Measurements from ENCODE around the gene SAC3D1.
A peak's percentile ranks its signal among the peaks of the same experiment; 100 is the strongest.

The SAC3D1 gene

DNA sequence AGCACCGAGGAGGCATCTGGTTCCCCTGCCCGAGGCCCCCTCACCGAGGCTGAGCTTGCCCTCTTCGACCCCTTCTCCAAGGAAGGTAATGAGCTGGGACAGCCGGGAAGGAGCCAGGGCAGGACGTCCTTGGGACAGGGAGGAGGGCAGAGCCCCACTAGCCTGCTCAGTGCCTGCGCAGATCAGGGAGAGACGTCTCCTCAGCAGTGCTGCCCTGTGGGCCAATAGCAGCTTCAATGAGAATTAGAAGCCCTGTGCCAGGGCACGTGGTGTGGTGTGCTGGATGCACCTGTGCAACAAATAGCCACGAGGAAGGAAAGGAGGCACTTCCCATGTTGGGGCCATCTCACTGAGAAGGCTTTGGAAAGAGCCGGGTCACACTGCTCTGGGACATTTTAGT lies 5.4 kb upstream of the SAC3D1 start:
- Mint-ChIP-seq H3K27ac (no peak overlapping the region), H3K4me3 (no peak overlapping the region), H3K27me3 (no peaks in the 10 kb centered on the region), H3K4me1 (ENCODE audit: low read depth in 2 of 2) (no peaks in the 10 kb centered on the region), H3K9me3 (no peaks in the 10 kb centered on the region), H3K36me3 (ENCODE audit: insufficient read depth) (peaks cover 12% of the 10 kb centered on the region)
- DNase-seq (no peak), ATAC-seq (replicated peaks) (no peak)

DNA sequence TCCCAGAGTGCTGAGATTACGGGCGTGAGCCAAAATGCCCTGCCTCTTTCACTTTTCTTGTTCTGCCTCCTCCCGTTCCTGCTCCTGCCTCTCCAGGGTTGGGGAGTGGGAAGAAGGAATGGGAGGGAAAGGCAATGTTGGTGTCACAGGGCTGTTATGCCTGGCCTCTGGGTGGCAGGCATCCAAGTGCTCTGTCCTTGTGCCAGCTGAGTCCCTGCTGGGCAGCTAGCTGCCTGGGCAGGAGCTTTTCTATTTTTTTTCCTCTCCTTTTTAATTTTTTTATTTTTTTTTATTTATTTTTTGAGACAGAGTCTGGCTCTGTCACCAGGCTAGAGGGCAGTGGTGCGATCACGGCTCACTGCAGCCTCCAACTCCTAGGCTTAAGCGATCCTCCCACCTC lies 4.1 kb upstream of the SAC3D1 start:
- no peaks in the 10 kb centered on the region for H3K27me3 Mint-ChIP-seq
- DNase-seq (no peak), ATAC-seq (replicated peaks) (no peak)
- no peak overlapping the region for H3K27ac Mint-ChIP-seq
- H3K36me3 Mint-ChIP-seq (ENCODE audit: insufficient read depth), result peaks cover 12% of the 10 kb centered on the region
- no peak overlapping the region for H3K4me3 Mint-ChIP-seq
- no peaks in the 10 kb centered on the region for H3K4me1 Mint-ChIP-seq (ENCODE audit: low read depth in 2 of 2)
- no peaks in the 10 kb centered on the region for H3K9me3 Mint-ChIP-seq

DNA sequence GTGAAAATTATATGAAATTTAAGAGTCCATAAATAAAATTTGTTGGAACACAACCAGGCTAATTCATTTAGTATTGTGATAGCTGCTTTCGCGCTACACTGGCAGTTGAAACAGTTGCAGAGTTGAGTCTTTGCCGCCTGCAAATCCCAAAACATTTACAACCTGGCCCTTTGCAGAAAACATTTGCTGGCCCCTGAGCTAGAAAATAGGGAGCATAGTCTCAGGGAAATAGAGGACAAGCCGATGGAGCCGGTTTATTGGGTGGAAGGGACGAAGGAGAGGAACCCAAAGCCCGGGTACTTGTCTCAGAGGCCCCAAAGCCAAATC lies 527 bp upstream of the SAC3D1 start:
- peaks cover 4 to 5% of the 10 kb centered on the region in 2 donors for H3K4me1 Mint-ChIP-seq (ENCODE audit: low read depth in 2 of 2)
- ATAC-seq (replicated peaks) (no peak), DNase-seq (no peak)
- peaks cover 7% of the 10 kb centered on the region for H3K36me3 Mint-ChIP-seq (ENCODE audit: insufficient read depth)
- peak overlapping the region; percentile 62 to 79 for H3K27ac Mint-ChIP-seq
- peak overlapping the region; percentile 88 to 89 for H3K4me3 Mint-ChIP-seq
- no peaks in the 10 kb centered on the region for H3K9me3 Mint-ChIP-seq
- H3K27me3 Mint-ChIP-seq, result no peaks in the 10 kb centered on the region

DNA sequence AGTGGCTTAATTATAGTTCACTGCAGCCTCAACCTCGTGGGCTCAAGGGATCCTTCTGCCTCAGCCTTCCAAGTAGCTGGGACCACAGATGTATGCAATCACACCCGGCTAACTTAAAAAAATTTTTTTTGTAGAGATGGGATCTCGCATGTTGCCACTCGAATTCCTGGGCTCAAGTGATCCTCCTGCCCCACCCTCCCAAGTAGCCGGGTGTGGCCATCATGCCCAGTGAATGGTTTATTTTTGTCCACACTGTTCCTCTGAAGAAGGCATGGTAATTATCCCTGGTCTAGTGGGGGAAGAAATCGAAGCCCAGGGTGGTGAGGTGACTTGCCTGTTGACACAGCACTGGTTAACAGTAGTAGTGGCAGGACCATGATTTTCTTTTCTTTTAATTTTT lies 1.9 kb downstream of the SAC3D1 start:
- H3K27ac Mint-ChIP-seq, result no peak overlapping the region
- H3K4me3 Mint-ChIP-seq, result peak overlapping the region; percentile 79 to 88
- no peak for DNase-seq

DNA sequence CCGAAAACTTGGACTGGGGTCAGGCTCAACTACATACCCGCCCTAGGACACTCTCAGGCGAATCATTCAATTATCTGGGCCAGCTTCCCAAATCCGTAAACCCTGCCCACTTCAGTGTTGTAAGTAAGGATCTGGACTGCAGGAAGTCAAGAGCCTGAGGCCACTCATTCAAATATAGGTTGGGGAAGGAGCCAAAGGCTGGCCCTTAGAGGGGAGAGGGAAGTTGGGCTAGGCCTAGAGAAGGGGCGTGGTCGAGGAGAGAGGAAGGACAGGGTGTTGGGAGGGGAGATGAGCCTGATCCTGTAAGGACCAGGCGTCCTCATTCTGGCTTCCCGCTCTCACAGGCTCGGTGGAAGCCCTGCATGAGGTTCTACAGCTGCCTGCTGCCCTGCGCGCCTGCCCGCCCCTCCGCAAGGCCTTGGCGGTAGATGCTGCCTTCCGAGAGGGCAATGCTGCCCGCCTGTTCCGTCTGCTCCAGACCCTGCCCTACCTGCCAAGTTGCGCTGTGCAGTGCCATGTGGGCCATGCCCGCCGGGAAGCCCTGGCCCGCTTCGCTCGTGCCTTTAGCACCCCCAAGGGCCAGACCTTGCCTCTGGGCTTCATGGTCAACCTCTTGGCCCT lies 3.0 kb downstream of the SAC3D1 start:
- DNase-seq, result no peak
- Mint-ChIP-seq H3K27me3 (no peaks in the 10 kb centered on the region), H3K4me1 (ENCODE audit: low read depth in 2 of 2) (peaks cover 7 to 10% of the 10 kb centered on the region in 2 donors), H3K36me3 (ENCODE audit: insufficient read depth) (peaks cover 2% of the 10 kb centered on the region), H3K9me3 (no peaks in the 10 kb centered on the region), H3K4me3 (no peak overlapping the region), H3K27ac (no peak overlapping the region)
- no peak for ATAC-seq (replicated peaks)

More for the DNA sequence above, 1.9 kb downstream of the SAC3D1 start:
- Mint-ChIP-seq H3K4me1 (ENCODE audit: low read depth in 2 of 2) (peaks cover 7 to 10% of the 10 kb centered on the region in 2 donors), H3K9me3 (no peaks in the 10 kb centered on the region), H3K27me3 (no peaks in the 10 kb centered on the region), H3K36me3 (ENCODE audit: insufficient read depth) (peaks cover 6% of the 10 kb centered on the region)
- no peak for ATAC-seq (replicated peaks)

DNA sequence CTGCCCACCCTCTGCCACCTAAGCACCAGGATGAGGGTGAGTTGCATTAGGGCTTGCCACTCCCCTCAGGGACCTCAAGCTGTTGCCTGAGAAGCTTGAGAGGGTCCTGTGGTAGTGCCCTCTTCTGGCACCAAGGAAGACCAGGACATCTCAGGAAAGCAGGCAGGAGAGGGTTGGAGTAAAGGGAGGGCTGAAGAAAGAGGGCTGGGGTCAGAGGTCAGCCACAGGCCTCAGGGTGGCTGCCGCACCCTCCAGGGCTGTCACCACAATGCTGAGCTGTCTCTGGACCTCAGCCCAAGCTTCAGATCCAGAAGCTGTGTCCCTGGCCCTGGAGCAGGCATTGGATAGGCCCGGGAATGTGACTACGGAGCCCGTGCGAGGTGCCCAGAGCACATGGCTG lies 4.1 kb downstream of the SAC3D1 start:
- peaks cover 2% of the 10 kb centered on the region for H3K36me3 Mint-ChIP-seq (ENCODE audit: insufficient read depth)

DNA sequence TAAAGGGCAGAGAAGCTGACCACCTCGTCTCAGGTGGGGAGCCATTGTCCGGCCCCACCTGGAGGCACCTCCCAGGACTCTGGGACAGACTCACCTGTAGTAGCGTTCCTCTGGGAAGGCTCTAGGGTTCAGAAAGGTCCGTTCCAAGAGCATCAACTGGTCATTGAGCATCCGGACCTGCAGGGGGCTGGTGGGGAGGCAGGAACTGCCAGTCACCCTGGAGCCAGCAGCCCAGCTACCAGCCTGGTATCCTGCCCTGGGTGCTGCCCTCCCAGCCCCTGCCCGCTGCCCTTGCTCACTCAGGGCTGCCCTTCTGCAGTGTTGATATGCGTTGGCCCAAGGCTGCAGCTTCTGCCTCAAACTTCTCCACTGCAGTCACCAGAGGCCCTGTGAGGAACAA lies 4.7 kb downstream of the SAC3D1 start:
- no peak overlapping the region for H3K27ac Mint-ChIP-seq
- no peaks in the 10 kb centered on the region for H3K27me3 Mint-ChIP-seq
- no peaks in the 10 kb centered on the region for H3K9me3 Mint-ChIP-seq
- peaks cover 2% of the 10 kb centered on the region for H3K36me3 Mint-ChIP-seq (ENCODE audit: insufficient read depth)
- DNase-seq, result no peak
- H3K4me1 Mint-ChIP-seq (ENCODE audit: low read depth in 2 of 2), result peaks cover 7 to 10% of the 10 kb centered on the region in 2 donors
- no peak overlapping the region for H3K4me3 Mint-ChIP-seq
- ATAC-seq (replicated peaks), result no peak

More for the DNA sequence above, 4.1 kb downstream of the SAC3D1 start:
- Mint-ChIP-seq H3K4me1 (ENCODE audit: low read depth in 2 of 2) (peaks cover 7 to 10% of the 10 kb centered on the region in 2 donors), H3K4me3 (no peak overlapping the region), H3K27ac (no peak overlapping the region), H3K27me3 (no peaks in the 10 kb centered on the region), H3K9me3 (no peaks in the 10 kb centered on the region)
- ATAC-seq (replicated peaks), result no peak
- no peak for DNase-seq

DNA sequence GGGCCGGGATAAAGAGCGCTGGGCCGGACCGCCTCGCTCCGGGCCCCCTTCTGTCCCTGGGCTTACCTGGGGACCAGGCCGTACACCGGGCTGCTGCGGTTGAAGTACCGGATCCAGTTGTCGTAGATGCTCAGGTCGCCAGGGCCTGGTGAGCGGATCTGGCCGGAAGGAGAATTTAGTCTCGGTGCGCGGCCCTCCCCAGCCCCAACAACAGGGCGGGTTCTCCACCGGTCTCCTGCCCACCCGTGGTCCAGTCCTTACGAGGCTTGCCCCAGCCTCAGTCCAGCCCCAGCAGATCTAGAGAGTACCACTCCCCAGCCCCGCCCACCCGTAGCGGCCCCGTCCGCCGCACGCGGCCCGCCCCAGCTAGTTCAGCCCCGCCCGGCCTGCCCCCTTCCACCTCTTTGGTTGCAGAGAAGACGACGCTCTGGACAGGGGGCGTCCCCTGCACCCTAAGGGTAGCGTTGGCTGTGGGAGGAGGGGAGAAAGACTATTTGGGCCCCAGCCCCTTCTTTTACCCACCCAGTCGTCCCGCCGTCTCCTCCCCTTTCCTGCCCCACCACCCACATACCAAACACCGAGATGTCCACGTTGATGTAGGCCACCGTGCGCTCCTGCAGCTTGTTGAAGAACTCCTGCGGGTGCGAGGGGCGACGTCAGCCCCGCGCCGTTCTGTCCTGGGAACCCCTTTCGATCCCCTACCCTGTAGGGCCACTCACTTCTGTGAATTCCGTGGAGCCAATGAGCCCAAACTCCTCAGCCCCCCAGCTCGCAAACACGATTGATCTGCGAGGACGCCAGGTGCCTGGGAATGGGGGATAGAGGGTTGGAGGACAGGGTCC lies 6.8 kb downstream of the SAC3D1 start:
- H3K27me3 Mint-ChIP-seq, result peaks cover 0 to 5% of the 10 kb centered on the region in 2 donors

DNA sequence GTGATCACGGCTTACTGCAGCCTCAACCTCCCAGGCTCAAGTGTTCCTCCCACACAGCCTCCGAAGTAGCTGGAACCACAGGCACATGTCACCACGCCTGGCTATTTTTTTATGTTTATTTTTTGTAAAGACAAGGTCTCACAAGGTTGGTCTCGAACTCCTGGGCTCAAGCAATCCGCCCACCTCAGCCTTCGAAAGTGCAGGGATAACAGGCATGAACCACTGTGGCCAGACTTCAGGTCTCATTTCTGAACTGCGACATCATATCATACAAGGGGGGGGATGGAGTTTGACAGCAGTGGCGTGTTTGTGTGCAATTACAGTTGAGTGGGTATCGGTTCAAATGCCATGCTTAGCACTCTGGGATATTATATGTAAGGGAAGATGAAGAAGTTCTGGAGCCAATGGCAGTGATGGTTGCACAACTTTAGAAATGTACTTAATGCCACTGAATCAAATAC lies 10.4 kb downstream of the SAC3D1 start:
- peak overlapping the region in 1 of 2 donors; percentile 21 for H3K4me3 Mint-ChIP-seq
- ATAC-seq (replicated peaks) (no peak), DNase-seq (no peak)
- peaks cover 12 to 18% of the 10 kb centered on the region in 2 donors for H3K4me1 Mint-ChIP-seq (ENCODE audit: low read depth in 2 of 2)
- no peak overlapping the region for H3K27ac Mint-ChIP-seq
- peaks cover 0 to 6% of the 10 kb centered on the region in 2 donors for H3K27me3 Mint-ChIP-seq
- peaks cover 1% of the 10 kb centered on the region for H3K36me3 Mint-ChIP-seq (ENCODE audit: insufficient read depth)
- no peaks in the 10 kb centered on the region for H3K9me3 Mint-ChIP-seq

More for the DNA sequence above, 6.8 kb downstream of the SAC3D1 start:
- H3K36me3 Mint-ChIP-seq (ENCODE audit: insufficient read depth), result peaks cover 2% of the 10 kb centered on the region
- H3K4me3 Mint-ChIP-seq, result peak overlapping the region; percentile 64 to 76
- peaks cover 6 to 7% of the 10 kb centered on the region in 2 donors for H3K4me1 Mint-ChIP-seq (ENCODE audit: low read depth in 2 of 2)
- DNase-seq (no peak), ATAC-seq (replicated peaks) (peak; percentile 44)
- H3K27ac Mint-ChIP-seq, result peak overlapping the region; percentile 6 to 66
- H3K9me3 Mint-ChIP-seq, result no peaks in the 10 kb centered on the region

DNA sequence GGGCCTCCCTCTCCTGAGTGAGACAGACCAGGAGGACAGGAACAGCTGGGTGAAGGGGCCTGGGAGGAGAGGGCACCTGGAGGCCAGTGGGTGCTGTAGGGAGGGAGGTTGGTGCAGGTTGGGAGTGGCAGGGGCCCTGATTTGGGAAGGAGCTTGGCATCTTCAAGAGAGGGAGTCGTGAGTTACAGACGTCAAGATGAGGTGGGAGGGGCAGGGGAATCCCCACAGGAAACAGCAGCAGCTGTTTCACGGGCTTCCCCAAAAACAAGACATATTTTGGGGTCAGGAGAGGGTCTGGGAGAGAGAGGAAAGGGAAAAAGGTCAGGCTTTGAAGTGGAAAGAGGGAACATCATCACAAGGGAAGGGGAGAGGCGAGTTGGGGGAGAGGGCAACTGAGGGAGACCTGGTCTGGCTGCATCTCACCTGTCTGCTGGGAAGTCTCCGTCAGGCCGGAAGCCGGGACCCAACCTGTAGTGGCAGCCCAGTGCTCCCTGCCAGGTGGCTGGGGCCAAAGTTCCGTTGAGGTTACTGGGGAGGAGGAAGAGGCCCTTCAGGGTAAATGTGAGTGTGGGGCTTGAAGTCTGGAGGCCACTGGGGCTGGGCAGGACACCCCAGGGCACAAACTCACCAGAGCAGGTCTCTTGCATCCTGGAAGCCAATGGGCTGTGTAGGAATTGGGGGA lies 13.0 kb downstream of the SAC3D1 start:
- Mint-ChIP-seq H3K4me3 (peak overlapping the region in 1 of 2 donors; percentile 26), H3K9me3 (no peaks in the 10 kb centered on the region), H3K36me3 (ENCODE audit: insufficient read depth) (no peaks in the 10 kb centered on the region), H3K4me1 (ENCODE audit: low read depth in 2 of 2) (peaks cover 9 to 12% of the 10 kb centered on the region in 2 donors), H3K27ac (peak overlapping the region; percentile 38 to 83), H3K27me3 (peaks cover 0 to 6% of the 10 kb centered on the region in 2 donors)
- DNase-seq (no peak), ATAC-seq (replicated peaks) (peak; percentile 54)

DNA sequence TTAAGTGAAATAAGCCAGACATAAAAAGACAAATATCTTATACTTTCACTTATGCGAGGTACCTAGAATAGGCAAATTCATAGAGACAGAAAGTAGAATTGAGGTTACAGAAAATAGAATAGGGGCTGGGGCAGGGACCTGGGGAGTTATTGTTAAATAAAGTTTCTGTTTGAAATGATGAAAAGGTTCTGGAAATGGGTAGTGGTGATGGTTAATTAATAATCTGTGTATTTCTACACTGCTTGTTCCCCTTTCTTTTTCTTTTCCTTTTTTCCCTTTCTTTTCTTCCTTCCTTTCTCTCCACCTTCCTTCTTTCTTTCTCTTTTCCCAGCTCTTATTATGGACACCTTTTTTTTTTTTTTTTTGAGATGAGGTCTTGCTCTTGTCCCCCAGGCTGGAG lies 14.5 kb downstream of the SAC3D1 start:
- ATAC-seq (replicated peaks) (no peak), DNase-seq (no peak)
- Mint-ChIP-seq H3K9me3 (no peaks in the 10 kb centered on the region), H3K36me3 (ENCODE audit: insufficient read depth) (no peaks in the 10 kb centered on the region), H3K27ac (no peak overlapping the region), H3K4me3 (no peak overlapping the region), H3K4me1 (ENCODE audit: low read depth in 2 of 2) (peaks cover 9 to 12% of the 10 kb centered on the region in 2 donors), H3K27me3 (peaks cover 0 to 6% of the 10 kb centered on the region in 2 donors)

DNA sequence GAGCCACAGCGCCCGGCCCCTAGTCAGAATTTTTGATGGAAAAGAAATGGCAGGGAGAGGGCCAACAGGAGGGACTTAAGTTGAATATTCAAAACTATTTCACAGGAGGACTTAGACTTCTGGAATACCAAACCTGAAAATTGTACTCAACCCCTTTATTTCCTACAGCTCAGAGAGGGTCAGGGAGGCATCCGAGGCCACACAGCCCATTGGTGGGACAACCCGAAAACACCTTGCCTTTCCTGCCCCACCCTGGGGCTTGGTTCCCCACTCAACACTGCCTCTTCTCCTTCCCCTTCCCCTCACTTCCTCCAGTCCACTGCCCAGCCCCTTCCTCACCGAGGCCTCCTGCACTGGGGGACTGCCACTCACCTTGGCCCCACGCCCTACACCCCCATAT lies 16.0 kb downstream of the SAC3D1 start:
- peaks cover 11 to 12% of the 10 kb centered on the region in 2 donors for H3K4me1 Mint-ChIP-seq (ENCODE audit: low read depth in 2 of 2)
- no peaks in the 10 kb centered on the region for H3K36me3 Mint-ChIP-seq (ENCODE audit: insufficient read depth)
- DNase-seq, result no peak
- no peak for ATAC-seq (replicated peaks)
- H3K27me3 Mint-ChIP-seq, result peaks cover 2 to 6% of the 10 kb centered on the region in 2 donors
- no peak overlapping the region for H3K27ac Mint-ChIP-seq
- no peaks in the 10 kb centered on the region for H3K9me3 Mint-ChIP-seq
- no peak overlapping the region for H3K4me3 Mint-ChIP-seq

DNA sequence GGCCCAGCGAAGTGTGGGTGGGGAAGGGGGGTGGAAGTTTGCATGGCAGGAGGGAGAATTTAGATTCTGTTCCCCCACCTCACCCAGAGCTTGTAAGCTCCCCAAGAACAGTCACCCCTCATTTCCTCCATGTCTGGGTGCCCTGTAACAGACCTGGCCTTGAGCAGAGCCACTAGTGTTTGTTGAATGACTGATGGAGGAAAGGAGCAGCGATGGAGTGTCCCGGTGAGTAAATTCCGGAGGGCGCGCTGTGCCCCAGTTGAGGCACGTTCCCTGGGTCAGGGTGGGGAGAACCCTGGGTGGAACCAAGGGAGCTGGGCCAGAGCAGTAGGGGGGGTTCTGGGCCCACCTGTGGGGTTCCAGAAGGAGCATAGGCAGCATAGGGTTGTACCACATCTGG lies 16.5 kb downstream of the SAC3D1 start:
- Mint-ChIP-seq H3K4me3 (no peak overlapping the region), H3K4me1 (ENCODE audit: low read depth in 2 of 2) (peaks cover 12 to 14% of the 10 kb centered on the region in 2 donors), H3K27me3 (peaks cover 4 to 7% of the 10 kb centered on the region in 2 donors), H3K27ac (no peak overlapping the region), H3K36me3 (ENCODE audit: insufficient read depth) (no peaks in the 10 kb centered on the region), H3K9me3 (no peaks in the 10 kb centered on the region)
- DNase-seq (no peak), ATAC-seq (replicated peaks) (no peak)
